Cardiac septum (tissue), 1 donor: ENCODE results near the gene PBX3. TPM values are rescaled to one million over a fixed set of nuclear protein-coding genes. Genes with fewer than 3 reads are reported as not detected.
A peak's percentile ranks its signal among the peaks of the same experiment; 100 is the strongest.

ENCODE experiments used
- DNase-seq: peaks from one replicate; pipeline ENCODE4 v3.0.0-alpha.2; 2020; ENCODE audit warnings: low spot score
- intact Hi-C: fragments of 100-400 bp; cut with DNase I; formaldehyde crosslinking; loops from one replicate; pipeline ENCODE4 v1.14.0; 2022
- total RNA-seq: library from RNA; stranded (reverse); fragmentation: NEBNext Ultra II Directional; extraction: Animal tissue kit (Norgen Biotek cat#: 25700); gene quantifications from one replicate; pipeline ENCODE4 v1.2.1, GENCODE V29; 2021
- donor health status: DM: no; HTN: no; CAD: no.

PBX3 gene
- total RNA-seq, 1 donor from 2014 or later, result 56.2 TPM

DNA sequence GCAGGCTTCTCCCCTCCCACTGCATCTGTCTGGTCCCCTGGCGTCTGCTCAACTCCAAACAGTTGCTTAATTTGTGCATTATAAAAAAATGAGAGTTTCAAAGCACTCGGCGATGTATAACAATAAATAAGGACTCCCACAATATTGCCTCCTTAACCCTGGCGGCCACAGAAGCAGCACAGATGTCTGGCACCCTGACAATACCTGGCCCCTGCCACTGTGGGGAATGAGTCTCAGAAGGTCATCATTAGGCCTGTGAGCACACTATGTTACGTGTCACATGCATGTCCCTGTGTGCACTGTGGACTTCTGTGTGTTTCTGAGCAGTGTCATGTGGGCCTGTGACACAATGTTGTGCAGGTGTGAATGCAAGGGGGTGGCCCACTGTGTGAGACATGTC is 236.5 kb downstream of the PBX3 start:
- peak; percentile 46 for DNase-seq
- intact Hi-C loops, result no loop called here

DNA sequence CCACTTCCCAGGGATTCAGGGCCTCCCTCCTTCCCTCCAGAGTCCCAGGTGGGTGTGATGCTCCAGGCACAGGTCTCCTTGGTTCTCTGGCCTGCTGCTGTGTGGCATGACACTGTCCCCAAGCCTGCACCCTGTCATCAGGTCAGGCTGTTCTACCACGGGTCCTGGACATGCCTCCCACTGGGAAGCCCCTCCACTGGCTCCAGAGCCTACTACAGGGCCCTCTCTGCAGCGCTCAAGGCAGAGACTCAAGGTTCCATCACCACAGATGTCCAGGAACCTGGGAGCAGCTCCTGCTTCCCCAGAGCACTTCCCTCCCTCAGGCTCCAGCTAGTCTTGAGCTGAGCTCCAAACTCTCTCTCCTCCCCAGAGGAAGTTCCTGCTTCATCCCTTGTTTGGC is 237.3 kb downstream of the PBX3 start:
- DNase-seq, result no peak
- intact Hi-C loops, result no loop called here

DNA sequence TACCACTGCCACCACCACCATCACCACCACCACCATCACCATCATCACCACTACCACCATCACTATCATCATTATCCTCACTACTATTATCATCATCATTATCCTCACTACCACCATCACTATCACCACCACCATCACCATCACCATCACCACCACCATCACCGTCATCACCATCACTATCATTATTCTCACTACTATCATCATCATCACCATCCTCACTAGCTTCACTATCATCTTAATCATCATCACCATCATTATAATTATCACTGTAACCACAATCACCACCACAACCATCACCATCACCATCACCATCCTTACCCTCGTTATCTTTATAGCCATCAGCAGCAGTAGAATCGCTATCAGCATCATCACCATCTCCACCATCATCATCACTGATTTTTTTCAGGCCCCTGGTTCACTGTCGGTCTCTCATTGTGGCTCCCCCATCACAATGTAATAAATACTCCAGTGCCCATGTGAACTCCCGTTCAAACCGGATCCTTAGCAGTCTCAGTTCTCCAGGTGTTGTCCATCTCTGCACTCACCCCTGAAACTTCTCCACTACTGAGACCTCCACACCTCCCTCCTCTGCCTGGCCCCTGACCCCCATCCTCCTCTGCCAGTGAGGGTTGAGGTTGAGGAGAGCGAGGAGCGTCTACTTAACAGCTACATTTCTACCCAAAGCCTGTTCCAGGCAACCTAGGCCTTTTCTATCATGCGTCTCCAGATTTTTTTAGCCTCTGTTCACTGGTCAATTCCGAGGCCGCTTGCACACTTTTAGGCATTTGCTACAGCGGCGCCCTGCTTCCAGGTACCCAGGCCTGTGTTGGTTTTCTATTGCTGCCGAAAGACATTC is 238.2 kb downstream of the PBX3 start:
- DNase-seq, result peak; percentile 53
- intact Hi-C loops, result no loop called here

DNA sequence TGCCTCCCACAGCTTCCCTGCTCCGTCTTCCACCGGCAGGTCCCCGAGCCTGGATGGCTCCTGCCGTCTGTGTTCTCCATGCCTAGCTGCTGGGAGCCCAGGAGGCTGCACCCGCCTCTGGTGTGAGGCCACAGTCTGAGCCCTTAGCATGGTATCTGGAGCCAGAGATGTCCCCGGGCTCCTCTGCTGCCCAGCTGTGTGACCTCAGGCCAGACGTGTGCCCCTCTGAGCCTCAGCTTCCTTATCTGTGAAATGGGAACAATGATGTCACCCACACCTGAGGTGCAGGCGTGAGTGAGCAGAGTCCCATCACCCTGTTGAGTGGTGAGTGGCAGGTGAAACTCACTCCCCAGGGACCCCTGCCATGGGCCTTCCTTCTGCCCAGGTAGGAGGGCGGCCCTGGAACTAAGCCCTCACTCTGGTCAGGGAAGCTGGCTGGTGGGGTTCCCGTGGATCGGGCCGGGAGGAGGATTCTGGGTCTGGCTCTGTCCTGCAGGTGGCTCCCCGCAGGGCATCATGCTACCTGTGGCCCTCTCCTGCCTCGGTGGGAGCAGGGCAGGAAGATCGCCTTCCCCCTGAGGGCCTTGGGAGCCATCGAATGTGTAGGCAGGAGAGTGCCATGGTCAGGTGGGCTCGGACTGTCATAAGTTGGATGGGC is 239.0 kb downstream of the PBX3 start:
- peak; percentile 65 for DNase-seq
- intact Hi-C loops, result no loop called here

DNA sequence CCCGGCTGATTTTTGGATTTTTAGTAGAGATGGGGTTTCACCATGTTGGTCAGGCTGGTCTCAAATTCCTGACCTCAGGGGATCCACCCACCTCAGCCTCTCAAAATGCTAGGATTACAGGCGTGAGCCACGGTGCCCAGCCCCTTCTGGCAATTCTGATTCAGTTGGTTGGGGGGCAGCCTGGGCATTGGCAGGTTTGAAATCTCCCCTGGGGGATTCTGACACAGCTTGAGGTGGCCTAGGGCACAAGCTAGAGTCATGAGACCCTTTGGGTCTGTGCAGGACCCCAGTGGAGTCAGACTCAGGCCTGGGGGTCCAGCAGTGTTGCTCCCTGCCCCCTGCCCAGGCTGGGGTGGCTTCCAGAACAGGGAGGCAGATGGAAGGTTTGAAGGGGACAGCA is 239.8 kb downstream of the PBX3 start:
- intact Hi-C loops, result no loop called here
- DNase-seq, result no peak

DNA sequence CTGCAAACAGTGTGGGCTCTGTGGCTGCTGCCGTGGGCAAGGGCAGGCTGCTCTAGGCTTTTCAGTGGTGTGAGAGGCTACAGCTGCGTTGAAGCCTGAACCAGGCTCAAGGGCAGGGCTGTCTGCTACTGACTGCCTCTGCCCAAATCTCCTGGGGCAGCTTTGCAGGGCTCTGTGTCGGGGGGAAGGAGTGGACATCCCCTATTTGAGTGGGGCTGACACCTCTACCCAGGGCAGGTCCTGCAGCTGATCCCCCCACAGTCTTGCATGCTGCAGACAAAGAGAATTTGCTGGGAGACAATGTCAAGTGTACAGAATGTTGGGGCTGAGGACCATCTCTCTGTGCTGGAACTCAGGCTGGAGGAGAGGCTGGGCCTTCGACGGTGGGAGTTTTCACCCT is 240.2 kb downstream of the PBX3 start:
- intact Hi-C loops, result no loop called here
- DNase-seq, result no peak

DNA sequence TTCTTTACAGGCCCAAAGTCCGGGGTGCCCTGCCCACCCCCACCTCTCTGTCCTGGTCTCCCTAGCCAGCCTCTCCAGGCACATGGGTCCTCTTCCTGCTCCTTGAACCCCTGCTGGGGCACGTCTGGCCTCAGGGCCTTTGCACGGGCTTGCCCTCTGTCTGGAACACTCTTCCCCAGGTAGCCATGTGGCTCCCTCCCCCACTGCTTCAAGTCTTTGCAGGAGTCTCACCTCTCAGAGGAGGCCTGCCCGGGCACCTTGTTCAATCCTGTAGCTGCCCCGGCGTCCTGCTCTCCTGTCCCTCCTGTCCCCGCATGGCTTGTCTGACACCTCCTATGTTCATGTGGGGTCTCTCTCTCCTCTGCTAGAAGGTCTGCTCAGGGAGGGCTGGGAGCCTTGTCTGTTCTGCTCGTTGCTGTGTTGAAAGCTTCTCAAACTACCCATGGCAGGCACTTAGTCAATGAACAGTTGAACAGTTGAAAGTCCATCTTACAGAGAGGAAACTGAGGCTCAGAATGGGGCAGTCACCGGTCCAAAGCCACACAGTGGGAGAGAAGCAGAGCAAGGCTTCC is 241.4 kb downstream of the PBX3 start:
- DNase-seq, result peak; percentile 71
- intact Hi-C loops, result no loop called here

DNA sequence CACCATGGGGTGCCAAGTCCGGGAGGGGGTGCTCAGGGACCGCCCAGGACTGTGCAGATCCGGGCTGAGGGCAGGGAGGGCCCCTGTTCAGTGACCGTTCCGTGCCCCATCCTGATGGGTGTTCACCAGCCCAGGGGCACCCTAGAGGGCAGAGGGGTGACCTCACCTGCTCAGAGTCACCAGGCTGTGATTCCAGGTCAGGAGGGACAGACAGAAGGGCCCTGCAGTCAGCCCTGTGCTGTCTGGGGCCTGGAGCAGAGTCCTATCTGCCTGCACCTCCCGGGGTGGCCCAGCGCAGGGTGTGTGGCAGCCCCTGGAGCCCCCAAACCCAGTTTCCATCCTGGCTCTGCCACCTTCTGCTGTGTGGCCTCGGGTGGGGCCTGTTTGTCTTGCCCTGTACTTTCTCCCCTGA is 241.9 kb downstream of the PBX3 start:
- peak; percentile 56 for DNase-seq
- intact Hi-C loops, result no loop called here

DNA sequence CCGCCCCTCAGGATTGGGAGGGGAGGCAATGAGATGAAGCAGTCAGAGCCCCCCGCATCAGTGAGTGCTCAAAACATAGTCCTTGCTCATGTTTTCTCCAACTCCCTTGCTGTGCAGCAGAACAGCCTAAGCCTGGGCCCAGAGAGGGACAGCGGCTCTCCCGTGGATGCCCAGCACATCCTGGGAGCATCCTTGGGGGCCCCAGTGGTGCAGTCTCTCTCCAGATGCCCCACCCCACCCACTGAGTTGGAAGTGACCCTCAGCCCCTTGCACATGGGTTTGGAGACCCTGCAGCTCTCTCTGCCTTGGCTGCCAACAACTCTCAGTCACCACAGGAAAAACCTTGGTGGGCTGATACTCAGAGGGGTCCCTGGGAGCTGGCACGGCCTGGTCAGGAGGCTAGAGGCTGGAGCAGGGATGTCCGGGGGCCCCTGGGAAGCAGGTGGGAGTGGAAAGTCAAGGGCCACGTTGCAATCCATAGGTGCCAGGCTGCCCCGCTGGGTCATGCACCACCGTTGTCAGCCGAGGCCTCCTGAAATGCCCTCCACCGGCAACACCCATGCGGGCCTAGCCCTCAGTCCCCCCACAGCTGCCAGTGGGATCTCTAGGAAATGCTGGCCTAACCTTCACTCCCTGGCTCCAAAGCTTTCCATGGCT is 242.5 kb downstream of the PBX3 start:
- intact Hi-C loops, result no loop called here
- peak; percentile 41 for DNase-seq

DNA sequence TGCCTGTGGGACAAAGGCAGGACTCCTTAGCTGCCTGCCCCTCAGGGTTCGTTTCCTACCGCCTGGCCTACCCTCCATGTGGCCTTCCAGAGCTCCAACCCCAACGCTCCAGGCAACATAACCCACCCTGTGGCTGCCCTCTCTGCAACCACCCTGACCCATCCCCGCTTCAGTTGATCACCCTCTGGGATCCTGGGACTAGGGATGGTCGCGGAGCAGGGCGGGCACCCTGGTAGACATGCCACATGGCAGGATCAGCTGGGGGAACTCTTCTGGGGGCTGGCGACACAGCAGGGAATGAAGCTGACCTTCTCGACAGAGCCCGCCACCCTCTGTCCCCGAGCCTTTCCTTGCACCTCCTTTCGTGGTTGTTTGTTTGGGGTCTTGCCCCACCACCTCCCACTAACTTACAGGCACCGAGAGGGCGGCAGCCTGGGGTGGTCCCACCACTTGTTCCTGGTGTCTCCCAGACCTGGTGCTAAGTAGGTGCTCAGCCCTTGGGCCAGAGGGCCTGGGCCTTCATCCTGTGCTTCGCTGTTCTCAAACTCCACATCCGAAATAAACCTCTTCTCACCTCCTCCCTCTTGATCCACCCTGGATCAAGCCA is 243.1 kb downstream of the PBX3 start:
- intact Hi-C loops, result no loop called here
- DNase-seq, result peak; percentile 41

DNA sequence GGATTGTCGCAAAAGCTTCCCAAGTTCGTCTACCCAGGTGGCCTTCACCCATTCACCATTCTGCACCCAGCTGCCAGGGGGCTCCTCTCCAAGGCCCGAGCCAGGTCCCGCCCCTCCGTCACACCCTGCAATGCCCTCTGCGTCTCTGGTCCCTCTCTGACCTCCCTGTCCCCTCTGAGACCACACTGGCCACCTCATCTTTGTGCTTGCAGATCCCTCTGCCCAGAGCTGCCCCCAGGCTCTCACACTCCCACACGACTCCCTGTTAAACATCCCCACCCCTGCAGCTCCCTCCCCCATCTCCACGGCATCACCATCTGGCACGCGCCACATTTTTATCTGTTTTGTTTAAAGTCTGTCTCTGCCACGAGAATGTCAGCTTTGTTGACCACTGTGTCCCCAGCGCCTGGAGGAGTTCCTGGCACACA is 243.6 kb downstream of the PBX3 start:
- DNase-seq, result peak; percentile 58
- intact Hi-C loops, result no loop called here

DNA sequence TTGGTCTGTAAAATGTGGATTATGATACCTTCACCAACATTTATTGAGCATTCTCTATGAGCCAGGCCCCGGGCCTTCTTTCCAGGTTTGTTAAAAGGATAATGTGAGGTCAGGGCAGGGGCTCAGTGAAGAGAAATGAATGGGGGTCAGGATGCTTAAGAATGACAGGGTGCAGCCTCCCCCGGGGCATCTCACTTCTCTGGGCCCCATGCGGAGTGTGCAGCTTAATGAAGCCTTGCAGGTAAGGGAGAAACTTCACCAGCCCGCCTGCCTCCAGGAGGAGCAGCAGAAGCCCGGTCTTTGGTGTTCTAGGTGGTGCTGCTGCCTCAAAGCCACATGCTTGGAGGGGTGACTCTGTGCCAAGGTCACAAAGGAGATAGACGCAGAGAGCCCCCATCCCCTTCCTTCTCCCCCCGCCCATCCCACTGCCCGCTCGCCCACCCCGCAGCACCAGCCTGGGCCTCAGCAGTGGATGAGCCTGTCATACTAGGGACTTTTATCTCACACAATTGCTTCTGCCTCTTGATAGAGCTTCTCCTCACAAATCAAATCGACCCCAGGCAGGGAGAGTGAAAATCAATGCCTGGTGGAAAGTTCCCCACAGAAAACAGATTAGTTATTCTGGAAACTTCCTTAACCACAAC is 244.8 kb downstream of the PBX3 start:
- DNase-seq, result peak; percentile 46
- intact Hi-C loops, result no loop called here

DNA sequence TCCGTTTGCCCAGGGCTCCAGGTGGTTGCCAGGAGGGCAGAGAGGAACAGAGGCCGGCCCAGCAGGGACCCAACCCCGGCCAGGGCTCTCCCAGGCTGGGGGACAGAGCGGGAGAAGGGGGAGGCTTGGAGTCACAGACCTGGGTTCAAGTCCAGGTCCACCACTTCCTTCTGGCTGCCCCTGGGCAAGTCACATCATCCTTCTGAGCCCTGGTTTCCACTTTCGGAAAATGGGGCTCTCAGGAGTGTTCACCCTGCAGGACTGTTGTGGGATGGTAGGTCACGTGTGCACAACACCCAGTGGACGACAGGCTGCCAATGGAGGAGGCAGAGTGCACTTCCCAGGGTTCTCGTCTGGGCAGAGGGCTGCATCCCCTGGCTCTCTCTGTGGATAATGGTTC is 245.4 kb downstream of the PBX3 start:
- DNase-seq, result peak; percentile 43
- intact Hi-C loops, result no loop called here

DNA sequence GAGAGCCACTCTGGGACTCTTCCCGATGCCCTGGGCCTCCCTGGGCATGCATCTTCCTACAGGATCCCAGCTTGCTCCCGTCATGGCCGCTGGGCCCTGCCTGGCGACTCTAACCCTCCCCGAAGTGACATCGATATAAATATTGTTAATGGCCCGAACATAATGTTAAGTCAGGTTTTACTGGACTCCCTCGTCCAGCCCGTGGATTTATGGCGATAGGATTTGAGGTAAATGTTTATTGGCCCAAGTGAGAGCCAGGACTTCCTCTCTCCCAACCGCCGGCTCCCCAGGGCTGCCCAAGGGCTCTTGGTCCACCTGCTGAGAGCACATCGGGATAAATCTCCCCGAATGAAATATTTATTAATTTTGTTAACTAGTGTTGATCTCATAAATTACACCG is 246.3 kb downstream of the PBX3 start:
- intact Hi-C loops, result no loop called here

DNA sequence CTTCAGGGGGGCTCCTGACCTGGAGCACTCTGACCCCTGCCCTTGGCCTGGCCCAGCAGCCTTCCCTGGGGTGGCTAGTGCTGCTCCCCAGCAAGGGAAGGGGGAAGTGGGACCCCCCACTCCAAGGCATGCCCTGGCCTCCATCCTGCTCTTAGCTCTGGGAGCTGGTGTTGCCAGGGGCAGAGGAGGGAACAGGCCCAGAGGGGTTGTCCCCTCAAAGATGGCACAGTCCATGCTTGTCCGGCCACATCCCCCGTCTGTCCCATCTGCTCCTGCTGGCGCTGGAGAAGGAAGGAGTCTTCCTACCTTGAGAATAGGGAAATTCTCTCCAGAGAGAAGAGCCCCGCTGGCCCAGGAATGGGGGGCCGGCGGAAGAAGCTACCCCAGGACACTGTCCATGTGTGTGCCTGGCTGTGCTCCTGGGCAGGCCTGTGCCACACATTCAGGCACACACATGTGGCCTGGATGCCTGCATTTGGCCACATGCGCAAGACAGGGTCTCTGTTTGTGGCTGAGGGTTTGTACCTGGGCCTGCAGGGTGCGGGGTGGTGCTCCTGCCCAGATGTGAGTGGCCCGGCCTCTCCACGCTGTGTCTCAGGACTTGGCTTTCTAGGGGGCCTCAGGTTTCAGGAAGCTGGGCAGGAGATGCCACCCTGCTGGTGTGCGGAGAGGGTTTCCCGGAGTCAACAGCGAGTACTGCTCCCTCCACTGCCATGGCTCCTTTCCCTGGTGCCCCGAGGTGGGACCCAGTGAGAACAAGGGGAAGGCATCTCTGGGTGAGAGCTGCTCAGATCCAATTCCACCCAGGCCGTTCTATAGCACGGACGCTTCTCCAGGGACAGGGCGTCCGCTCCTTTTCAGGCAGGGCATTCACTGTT is 247.1 kb downstream of the PBX3 start:
- DNase-seq, result peak; percentile 60
- intact Hi-C loops, result no loop called here

More for the DNA sequence above, 246.3 kb downstream of the PBX3 start:
- DNase-seq, result no peak

DNA sequence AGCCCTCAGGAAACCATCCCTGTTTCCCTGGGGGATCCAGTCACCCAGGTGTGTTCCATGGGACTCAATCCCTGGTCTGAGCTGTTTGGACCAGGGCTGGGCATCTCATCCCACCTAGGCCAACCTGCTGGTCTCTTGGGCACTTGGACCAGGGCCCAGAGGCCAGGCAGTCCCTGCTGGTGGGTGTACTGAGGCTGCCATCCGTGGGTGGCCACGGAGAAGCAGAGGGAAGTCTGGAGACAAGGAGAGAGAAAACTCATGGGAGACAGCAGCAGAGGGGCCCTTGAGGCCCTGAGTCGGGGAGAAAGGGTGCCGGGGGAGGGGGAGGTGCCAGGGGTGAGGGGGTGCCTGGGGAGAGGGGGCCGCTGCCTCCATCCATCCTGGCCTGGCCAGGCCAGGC is 247.8 kb downstream of the PBX3 start:
- DNase-seq, result peak; percentile 38
- intact Hi-C loops, result no loop called here

DNA sequence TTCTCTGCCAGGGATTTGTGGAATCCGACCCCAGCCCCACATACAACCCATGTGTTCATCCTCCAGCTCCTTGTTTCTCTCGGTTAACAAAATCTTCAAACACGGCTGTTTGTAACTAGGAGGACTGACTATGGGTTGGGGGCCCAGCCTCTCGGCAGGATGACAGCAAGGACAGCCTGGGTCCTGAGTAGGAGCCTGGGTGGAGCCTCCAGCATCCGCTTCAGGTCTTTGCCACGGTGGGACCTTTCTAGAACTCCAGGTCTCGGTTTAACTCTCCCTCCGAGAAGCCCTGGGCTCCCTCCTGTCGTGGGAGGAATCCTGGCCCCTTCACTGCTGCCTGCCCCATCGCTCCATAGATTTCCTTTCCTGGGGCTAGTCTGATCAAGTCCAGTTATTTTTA is 248.5 kb downstream of the PBX3 start:
- intact Hi-C loops, result no loop called here
- peak; percentile 55 for DNase-seq

DNA sequence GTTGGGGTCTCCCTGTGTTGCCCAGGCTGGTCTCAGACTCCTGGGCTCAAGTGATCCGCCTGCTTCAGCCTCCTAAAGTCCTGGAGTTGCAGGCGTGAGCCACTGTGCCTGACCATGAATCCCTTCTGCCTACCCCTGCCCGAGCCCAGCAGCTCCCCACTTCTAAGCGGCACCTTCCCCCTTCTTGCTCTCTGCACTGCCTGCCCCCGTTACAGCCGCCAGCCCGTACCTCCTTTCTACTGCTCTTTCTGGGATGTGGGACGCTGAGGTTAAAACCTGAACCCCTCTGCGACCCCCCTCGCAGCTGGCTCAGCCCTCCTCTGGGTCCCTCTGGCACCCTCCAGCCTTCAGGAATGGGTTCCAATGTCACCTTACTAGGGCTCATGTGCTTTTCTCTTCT is 249.6 kb downstream of the PBX3 start:
- intact Hi-C loops, result no loop called here
- DNase-seq, result peak; percentile 35
